Measurements from ENCODE around the gene PALMD. TPM values are rescaled to one million over a fixed set of nuclear protein-coding genes. Genes with fewer than 3 reads are reported as not detected.

The PALMD gene
- total and polyA plus RNA-seq, 2 donors from 2014 or later, result 10.1 to 25.2 TPM

GRCh38 chr1:99634971-99635624 is 10.8 kb upstream of the PALMD start:
- Histone ChIP-seq H3K36me3 (ENCODE audit: control insufficient read depth in 2 of 3, insufficient read depth in 3 of 3, low read length in 3 of 3) (no peaks in the 10 kb centered on the region), H3K9me3 (ENCODE audit: control insufficient read depth in 2 of 3, insufficient read depth in 1 of 3, low read length in 3 of 3) (no peaks in the 10 kb centered on the region), H3K27me3 (ENCODE audit: control insufficient read depth, insufficient read depth, low read length) (no peaks in the 10 kb centered on the region), H3K4me1 (ENCODE audit: control insufficient read depth in 2 of 3, insufficient read depth in 2 of 3, low read depth in 1 of 3, low read length in 3 of 3) (no peaks in the 10 kb centered on the region), H3K4me3 (ENCODE audit: low read length in 3 of 3) (no peak overlapping the region), H3K9ac (ENCODE audit: low read length in 3 of 3) (no peak overlapping the region), H3K27ac (ENCODE audit: low read depth in 2 of 2, low read length in 2 of 2) (no peak overlapping the region)
- FAIRE-seq, result no peak
- TF ChIP-seq CTCF (IDR thresholded peaks at IDR 0.05; ENCODE audit: borderline replicate concordance, extremely low read depth, insufficient read depth), result no peak
- no peak for DNase-seq
- intact Hi-C loops (cut with DNase I), result no loop called here

GRCh38 chr1:99635664-99636063 is 10.2 kb upstream of the PALMD start:
- Histone ChIP-seq H3K27ac (ENCODE audit: low read depth in 2 of 2, low read length in 2 of 2) (no peak overlapping the region), H3K4me3 (ENCODE audit: low read length in 3 of 3) (no peak overlapping the region), H3K36me3 (ENCODE audit: control insufficient read depth in 2 of 3, insufficient read depth in 3 of 3, low read length in 3 of 3) (no peaks in the 10 kb centered on the region), H3K4me1 (ENCODE audit: control insufficient read depth in 2 of 3, insufficient read depth in 2 of 3, low read depth in 1 of 3, low read length in 3 of 3) (no peaks in the 10 kb centered on the region), H3K9ac (ENCODE audit: low read length in 3 of 3) (no peak overlapping the region), H3K9me3 (ENCODE audit: control insufficient read depth in 2 of 3, insufficient read depth in 1 of 3, low read length in 3 of 3) (no peaks in the 10 kb centered on the region), H3K27me3 (ENCODE audit: control insufficient read depth, insufficient read depth, low read length) (no peaks in the 10 kb centered on the region)
- FAIRE-seq (no peak), DNase-seq (no peak)
- TF ChIP-seq CTCF (IDR thresholded peaks at IDR 0.05; ENCODE audit: borderline replicate concordance, extremely low read depth, insufficient read depth), result no peak
- intact Hi-C loops (cut with DNase I), result no loop called here

- FAIRE-seq (no peak), DNase-seq (no peak)
- Histone ChIP-seq H3K27ac (ENCODE audit: low read depth in 2 of 2, low read length in 2 of 2) (no peak overlapping the region), H3K4me3 (ENCODE audit: low read length in 3 of 3) (no peak overlapping the region), H3K9me3 (ENCODE audit: control insufficient read depth in 2 of 3, insufficient read depth in 1 of 3, low read length in 3 of 3) (no peaks in the 10 kb centered on the region), H3K9ac (ENCODE audit: low read length in 3 of 3) (no peak overlapping the region), H3K27me3 (ENCODE audit: control insufficient read depth, insufficient read depth, low read length) (no peaks in the 10 kb centered on the region), H3K4me1 (ENCODE audit: control insufficient read depth in 2 of 3, insufficient read depth in 2 of 3, low read depth in 1 of 3, low read length in 3 of 3) (no peaks in the 10 kb centered on the region), H3K36me3 (ENCODE audit: control insufficient read depth in 2 of 3, insufficient read depth in 3 of 3, low read length in 3 of 3) (no peaks in the 10 kb centered on the region)
- intact Hi-C loops (cut with DNase I), result no loop called here
- no peak for TF ChIP-seq CTCF (IDR thresholded peaks at IDR 0.05; ENCODE audit: borderline replicate concordance, extremely low read depth, insufficient read depth)
Measured at GRCh38 chr1:99636647-99637175, 9.2 kb upstream of the PALMD start.
